SH-SY5Y (cell line): ENCODE results near the gene MAST4.

Source experiments
- GATA2 ChIP-seq: IDR thresholded peaks from 2 replicates; pipeline ENCODE4 v1.6.1; 2011; ENCODE audit warnings: mild to moderate bottlenecking, low read depth, low read length
- GATA3 ChIP-seq: IDR thresholded peaks from 2 replicates; pipeline ENCODE4 v1.6.1; 2011; ENCODE audit warnings: low read depth, mild to moderate bottlenecking, low read length, moderate library complexity

- TF ChIP-seq GATA2: no peak
- TF ChIP-seq GATA3: no peak
Measured at GRCh38 chr5:67202828-67203227, 606.6 kb downstream of the MAST4 start.
